ENCODE data around the gene PDE11A. TPM values are rescaled to one million over a fixed set of nuclear protein-coding genes. Genes with fewer than 3 reads are reported as not detected.

PDE11A gene
- total RNA-seq, 1 experiment from 2014 or later: 0.13 TPM

DNA sequence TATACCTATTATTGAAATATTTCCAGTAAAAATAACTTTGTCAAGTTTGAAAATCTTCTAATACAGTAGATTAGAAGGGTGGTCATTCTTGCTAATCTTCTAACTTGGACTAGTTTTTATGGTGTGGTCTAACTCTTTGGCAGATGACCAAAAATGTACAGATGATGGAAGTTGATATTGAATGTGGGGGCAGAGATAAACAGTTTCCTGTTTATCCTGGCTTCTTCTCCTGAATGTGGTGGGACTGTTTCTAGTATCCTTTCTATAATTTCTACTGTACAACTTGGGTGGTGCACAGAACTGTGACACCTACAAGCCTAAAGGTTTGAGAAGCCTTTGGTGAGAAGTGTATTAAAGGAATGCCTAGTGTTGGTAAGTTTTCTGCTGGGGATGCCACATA, 178.7 kb downstream of the PDE11A start:
- Mint-ChIP-seq H3K9me3 (no peaks in the 10 kb centered on the region), H3K27me3 (ENCODE audit: low read depth) (no peaks in the 10 kb centered on the region), H3K4me3 (no peak overlapping the region), H3K4me1 (peaks cover 22 to 25% of the 10 kb centered on the region in 2 experiments), H3K27ac (no peak overlapping the region), H3K36me3 (ENCODE audit: insufficient read depth in 1 of 3, low read depth in 3 of 3) (no peaks in the 10 kb centered on the region)
- Histone ChIP-seq H3K23me2 (ENCODE audit: insufficient read length, low read depth, low read length, poor library complexity, severe bottlenecking) (no peaks in the 10 kb centered on the region), H3K79me1 (ENCODE audit: insufficient read depth, low read depth, low read length, poor library complexity, severe bottlenecking) (no peaks in the 10 kb centered on the region), H3T11ph (ENCODE audit: low read length) (no peak overlapping the region), H3K27me3 (ENCODE audit: insufficient read depth, low read length) (no peaks in the 10 kb centered on the region), H2BK5ac (ENCODE audit: insufficient read length, low read length) (no peak overlapping the region), H4K91ac (ENCODE audit: insufficient read length, low read depth, low read length) (no peak overlapping the region), H3K9me3 (ENCODE audit: control insufficient read depth, low read depth, low read length) (no peaks in the 10 kb centered on the region), H3K4me2 (ENCODE audit: insufficient read depth, insufficient read length, low read length) (no peak overlapping the region), H3K56ac (ENCODE audit: insufficient read length, low read depth, low read length) (no peak overlapping the region), H4K8ac (replicated peaks; ENCODE audit: insufficient read length, low read depth, low read length) (no peak overlapping the region), H3K14ac (ENCODE audit: insufficient read depth, low read length) (no peak overlapping the region), H3K79me2 (ENCODE audit: insufficient read depth, low read length) (no peaks in the 10 kb centered on the region), H3K23ac (ENCODE audit: insufficient read length, low read depth, low read length) (no peak overlapping the region), H2BK120ac (ENCODE audit: low read depth, low read length, poor library complexity, severe bottlenecking) (no peak overlapping the region), H3K18ac (ENCODE audit: insufficient read length, low read depth, low read length) (no peak overlapping the region), H3K27ac (ENCODE audit: insufficient read length, low read depth, low read length) (no peak overlapping the region), H4K5ac (ENCODE audit: insufficient read length, low read depth, low read length) (no peak overlapping the region), H2BK20ac (ENCODE audit: low read depth, low read length, poor library complexity, severe bottlenecking) (no peak overlapping the region), H3K4ac (ENCODE audit: low read depth, low read length) (no peak overlapping the region), H2BK15ac (ENCODE audit: low read depth, low read length) (no peak overlapping the region), H4K20me1 (ENCODE audit: control insufficient read depth, insufficient read depth, insufficient read length) (no peaks in the 10 kb centered on the region), H3K9ac (ENCODE audit: extremely low read depth, insufficient read length, low read length) (no peak overlapping the region), H2AK5ac (ENCODE audit: insufficient read length, low read length) (no peak overlapping the region), H2AFZ (ENCODE audit: low read length) (no peak overlapping the region), H2BK12ac (ENCODE audit: insufficient read length, low read depth, low read length) (no peak overlapping the region), H3K4me1 (ENCODE audit: insufficient read depth, low read length) (peaks cover 9% of the 10 kb centered on the region)
- no peak for DNase-seq
- TF ChIP-seq CTCF (conservative IDR thresholded peaks at IDR 0.05): no peak
